Hematopoietic multipotent progenitor cell treated with erythropoietin and hydrocortisone succinate and interleukin-3 and kit ligand, for 17 days (in vitro differentiated cells): Measurements from ENCODE around the gene MOB1B.
"Not testable (repeated sequence)": the region's sequence is repeated elsewhere in the genome, so short reads cannot be mapped to it uniquely, and the experiment has no call there.

Source experiments
- DNase-seq: peaks from one replicate; pipeline ENCODE4 v3.0.0-alpha.2; 2015; ENCODE audit warnings: low spot score

Gene MOB1B

DNA sequence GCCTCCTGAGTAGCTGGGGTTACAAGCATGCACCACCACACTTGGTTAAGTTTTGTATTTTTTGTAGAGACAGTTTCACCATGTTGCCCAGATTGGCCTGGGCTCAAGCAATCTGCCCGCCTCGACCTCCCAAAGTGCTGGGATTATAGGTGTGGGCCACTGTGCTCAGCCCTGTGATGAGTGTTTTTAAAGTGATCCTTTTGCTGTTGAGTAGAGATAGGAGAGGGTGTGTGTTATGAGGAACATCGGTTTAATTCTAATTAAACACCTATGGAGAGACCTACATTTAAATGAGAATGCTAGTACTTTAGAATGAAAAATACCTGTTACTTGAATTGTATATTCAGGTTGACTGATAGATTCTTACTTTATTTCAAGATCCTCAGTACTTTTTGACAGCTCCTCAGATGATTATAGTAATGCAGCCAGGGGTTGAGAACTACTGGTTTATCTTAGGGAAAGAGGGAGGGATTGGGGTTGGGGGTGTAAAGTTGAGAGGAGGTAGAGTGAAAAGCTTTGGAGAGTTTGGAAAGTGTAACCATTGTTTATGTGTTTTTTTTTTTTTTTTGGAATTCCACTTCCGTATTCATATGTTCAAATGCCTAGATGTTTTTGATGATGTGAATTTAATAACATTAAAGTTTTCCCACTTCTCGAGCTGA lies 54.5 kb downstream of the MOB1B start:
- DNase-seq: peak; percentile 64

DNA sequence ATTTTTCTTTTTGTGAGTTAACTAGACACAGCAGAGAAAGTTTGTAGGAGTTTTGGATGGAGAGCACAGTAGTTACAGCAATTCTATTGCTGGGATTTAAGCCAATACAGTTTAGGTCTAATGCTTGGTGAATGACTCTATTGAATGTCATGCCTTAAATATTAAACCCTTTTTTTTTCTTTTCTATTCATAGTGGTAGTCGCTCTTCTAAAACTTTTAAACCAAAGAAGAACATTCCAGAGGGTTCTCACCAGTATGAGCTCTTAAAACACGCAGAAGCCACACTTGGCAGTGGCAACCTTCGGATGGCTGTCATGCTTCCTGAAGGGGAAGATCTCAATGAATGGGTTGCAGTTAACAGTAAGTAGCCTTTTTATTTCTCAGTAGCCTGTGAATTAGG lies 56.5 kb downstream of the MOB1B start:
- DNase-seq: no peak

DNA sequence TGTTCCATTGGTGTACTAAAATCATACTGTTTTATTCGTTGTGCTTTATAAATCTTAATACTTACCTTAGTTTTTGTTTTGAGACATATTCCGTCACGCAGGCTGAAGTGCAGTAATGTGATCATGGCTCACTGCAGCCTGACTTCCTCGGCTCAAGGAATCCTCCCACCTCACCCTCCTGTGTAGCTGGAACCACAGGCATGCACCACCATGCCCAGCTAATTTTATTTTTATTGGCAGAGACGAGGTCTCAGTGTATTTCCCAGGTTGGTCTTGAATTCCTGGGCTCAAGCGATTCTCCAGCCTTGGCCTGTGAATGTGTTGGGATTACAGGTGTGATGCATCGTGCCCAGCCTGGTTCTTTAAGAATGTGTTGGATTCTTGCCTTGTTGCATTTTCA lies 66.9 kb downstream of the MOB1B start:
- no peak for DNase-seq

DNA sequence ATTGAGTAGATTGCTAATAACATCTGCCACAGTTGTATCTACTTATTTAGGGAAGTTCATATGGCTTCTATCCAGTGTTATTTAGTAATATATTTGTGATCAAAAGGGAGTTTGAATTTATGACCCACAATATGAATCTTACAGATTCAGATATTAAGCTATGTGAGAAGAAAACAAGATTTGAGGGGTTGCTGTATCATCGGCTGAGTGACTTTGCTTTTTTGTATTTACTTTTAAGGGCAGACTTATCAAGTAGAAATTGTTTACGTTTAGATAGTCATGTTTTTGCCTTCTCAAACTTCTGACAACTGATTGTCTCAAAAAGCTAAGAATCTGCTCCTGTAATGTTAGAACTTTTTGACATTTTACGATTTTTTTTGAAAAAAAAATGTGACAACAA lies 74.1 kb downstream of the MOB1B start:
- peak; percentile 90 for DNase-seq

DNA sequence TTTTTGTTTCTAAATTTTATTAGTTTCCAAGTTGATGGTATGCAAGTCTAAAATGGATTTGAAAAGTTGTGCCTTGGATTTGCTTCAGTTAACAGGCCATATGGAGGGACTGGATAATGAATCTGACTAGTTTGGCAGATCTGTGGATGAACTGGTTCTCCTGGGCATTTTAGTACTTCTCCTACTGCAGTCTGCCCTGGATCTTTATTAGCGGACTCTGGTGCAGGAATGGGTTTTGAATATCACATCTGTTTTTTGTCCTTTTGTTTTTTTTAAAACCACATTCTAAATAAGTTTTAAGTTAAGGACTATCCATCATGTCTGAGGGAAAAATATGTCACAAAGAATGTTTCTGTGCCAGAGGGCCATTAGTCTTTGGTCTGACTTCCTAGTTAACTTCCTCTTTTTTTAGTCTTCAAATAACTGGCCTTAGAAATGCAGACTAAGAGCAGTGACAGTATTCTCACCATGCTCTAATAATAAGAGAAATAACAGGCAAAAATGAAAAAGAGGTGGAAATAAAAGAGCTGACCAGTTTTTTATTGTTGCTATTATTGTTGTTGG lies 77.4 kb downstream of the MOB1B start:
- no peak for DNase-seq

DNA sequence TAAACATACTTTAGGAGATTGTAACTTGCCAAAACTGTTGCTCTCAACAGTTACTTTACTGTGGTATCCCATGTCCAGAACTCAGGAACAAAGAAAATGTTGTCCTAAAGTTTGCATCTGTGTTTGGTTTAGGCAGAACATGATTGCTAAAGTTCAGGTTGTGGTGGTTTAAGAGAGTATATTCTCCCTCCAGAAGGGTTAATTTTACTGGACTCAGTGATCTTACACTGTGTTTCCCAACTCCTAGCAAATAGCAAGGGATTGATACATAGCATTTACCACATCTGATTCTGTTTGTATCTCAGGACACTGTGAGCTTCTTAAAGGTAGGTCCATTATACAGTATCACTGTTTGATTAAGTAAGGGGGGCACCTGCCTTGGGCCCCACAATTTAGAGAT lies 78.0 kb downstream of the MOB1B start:
- DNase-seq: no peak

DNA sequence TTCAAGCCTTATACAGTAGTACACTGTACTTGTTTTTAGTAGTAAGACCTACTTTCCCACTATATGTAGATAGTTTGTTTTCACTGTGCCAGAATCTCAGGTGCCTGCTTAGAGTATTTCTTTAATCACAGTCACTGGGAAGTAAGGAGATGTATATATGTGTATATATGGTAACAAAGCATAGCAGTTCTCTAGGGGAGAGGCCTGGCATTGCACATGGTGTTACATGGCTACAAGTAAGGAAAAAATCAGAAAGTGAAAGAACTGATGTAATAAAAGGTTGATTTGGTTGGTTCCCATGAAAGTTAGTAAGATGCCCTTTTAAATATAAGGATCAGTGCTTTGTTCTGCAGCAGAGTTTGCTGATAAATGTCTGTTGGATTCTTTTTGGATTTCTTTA lies 81.9 kb downstream of the MOB1B start:
- no peak for DNase-seq

DNA sequence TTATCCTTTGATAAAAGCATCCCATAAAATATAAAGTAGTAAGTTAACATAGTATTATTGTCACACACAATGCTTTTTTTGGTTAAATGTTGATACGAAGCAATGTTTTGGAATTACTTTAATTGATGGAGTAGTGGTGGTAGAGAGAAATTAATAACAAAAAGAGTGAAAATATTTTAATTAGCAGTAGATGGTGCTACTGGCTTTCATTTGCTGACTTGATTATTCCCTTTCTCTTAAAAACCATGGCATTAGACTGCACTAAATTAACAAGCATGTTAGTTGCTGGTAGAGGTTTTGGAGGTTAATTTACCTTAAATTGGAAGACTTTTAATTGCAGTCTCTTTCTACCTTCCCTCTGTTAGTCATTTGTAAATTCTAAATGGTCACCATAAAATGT lies 82.4 kb downstream of the MOB1B start:
- no peak for DNase-seq

DNA sequence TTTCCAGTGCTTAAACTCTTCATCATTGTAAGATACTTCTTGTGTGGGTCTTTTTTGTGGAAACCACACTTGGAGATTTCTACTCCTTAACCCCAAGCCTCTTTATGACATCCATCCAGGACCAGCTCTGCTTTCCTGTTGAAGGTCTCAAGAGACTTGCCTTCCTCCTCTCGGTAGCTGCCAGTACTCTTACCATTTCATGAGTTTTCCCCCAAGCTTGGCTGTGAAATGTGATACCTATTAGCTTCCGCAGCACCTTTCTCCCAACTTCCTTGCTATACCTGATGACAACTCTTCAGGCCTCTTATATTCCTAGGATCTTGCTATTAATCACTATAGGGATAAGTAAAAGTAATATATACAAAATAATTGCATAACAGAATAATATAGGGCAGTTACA lies 89.4 kb downstream of the MOB1B start:
- DNase-seq: no peak

DNA sequence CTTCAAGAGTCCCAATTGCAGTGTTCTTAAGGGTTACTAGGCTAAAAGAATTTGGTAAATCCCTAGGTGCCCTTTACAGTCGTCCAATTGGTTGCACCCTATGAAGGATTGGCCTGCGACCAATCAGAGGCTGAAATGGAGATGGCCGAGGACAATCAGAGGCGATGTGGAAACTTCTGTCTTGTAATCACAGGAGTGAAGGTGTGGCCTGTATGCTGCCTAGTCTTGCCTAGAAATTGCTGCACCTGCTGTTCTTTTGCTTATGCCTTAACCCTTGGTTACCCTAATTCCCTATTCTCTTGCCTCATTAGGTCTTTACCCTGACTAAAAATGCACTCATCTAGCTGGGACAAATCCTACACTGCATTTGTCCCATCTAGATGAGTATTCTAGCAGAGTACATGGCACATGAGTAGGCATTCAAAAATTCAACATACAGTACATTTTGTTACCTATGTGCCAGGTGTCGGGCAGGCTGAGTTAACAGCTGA lies 90.3 kb downstream of the MOB1B start:
- DNase-seq: no peak

DNA sequence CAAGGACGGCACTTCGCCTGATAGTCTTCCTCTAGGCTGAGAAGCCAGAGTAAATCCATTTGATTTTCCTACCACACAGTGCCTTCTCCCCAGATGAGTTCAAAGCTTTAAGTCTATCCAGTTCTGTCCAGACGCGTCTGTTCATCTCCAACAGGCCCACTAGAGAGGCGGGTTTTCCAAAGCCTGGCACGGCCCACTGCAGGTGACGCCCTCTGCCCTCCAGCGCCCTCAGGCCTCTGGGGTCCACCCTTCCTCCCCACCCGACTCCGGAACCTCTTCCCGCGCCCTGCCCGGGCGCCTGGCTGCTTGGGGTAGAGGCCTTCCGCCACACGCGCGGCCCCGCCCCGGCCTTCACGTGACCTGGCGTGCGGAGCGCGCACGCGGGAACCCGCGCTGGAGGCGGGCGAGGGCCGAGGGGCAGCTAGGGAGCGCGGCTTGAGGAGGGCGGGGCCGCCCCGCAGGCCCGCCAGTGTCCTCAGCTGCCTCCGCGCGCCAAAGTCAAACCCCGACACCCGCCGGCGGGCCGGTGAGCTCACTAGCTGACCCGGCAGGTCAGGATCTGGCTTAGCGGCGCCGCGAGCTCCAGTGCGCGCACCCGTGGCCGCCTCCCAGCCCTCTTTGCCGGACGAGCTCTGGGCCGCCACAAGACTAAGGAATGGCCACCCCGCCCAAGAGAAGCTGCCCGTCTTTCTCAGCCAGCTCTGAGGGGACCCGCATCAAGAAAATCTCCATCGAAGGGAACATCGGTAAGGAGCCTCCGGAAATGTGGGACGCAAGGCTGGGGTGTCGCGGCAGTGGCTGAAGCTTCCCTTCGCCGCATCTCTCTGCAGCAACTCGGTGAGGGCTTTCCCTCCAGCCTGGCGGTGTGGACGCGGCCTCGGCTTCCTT lies 91.3 kb downstream of the MOB1B start, which contains the start of gene DCK:
DCK (plus strand) TSS at position 469 of the 888 bp plus-strand sequence; CDS start at position 656, 187 bp downstream.
- DNase-seq: peak; percentile 93

DNA sequence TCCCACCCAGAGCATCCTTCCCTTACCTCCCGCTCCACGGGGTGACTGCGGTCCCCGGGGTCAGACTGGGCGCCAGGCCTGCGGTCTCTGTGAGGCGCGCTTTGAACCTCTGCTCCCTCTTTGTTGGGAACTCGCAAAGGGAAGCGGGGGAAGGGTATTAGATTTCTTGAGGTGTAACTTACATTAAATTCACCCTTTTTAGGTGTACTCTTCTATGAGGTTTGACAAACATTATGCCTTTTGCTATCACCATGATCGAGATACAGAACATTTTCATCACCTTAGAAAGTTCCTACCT lies 91.8 kb downstream of the MOB1B start:
- DNase-seq: no peak

DNA sequence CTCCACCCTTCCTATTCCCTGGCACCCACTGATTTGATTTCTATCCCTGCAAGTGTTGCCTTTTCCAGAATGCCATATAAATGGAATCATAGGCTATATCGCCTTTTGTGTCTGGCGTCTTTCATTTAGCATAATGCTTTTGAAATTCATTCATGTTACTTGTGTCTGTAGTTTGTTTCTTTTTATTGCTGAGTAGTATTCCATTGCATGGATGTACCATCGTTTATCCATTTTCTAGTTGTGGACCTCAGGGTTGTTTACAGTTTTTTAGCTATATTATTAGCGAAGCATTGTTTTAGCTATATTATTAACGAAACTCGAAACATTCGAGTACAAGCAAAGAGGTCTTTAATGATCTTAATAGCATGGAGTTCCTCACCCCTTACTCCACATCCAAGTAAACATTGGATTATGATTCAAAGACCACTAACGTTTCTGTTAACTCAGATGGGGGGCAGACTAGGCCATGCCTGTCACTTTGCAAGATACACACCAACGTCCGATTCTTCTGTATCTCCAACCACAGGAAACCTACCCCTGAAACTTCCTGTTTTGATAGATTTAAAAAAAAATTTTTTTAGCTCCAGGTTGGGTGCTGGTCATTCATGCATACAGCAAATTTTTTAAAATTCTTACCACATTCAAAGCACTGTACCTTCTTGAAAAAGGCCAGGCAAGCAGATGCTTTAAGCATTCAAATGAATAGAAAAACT lies 92.4 kb downstream of the MOB1B start:
- DNase-seq: peak; percentile 51

DNA sequence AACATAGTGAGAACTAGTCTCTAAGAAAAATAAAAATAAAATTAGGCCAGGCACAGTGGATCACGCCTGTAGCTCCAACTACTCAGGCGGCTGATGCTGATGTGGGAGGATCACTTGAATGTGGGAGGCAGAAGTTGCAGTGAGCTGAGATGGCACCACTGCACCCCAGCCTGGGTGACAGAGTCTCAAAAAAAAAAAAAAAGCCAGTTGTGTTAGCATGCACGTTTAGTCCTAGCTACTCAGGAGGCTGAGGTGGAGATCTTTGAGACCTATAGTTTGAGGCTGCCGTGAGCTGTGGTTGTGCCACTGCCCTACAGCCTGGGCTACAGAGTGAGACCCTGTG lies 93.8 kb downstream of the MOB1B start:
- peak; percentile 72 for DNase-seq

DNA sequence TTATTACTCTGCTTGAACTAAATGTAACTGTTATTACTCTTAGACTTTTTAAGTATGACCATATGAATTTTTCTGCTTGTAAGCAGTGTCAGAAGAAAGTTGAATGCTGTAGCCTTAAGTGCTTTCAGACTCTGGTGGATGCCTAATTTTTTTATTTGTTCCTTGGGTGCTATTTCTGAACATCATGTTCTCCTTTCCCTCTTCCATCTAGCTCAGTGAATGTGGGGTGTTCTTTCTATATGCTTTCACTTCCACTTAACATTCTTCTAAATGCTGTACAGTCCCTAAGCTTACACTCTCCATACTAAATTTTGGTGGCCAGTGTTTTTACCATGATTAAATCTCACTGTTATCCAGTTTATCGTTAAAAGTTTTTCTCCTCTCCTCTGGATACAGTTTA lies 94.9 kb downstream of the MOB1B start:
- peak; percentile 61 for DNase-seq

DNA sequence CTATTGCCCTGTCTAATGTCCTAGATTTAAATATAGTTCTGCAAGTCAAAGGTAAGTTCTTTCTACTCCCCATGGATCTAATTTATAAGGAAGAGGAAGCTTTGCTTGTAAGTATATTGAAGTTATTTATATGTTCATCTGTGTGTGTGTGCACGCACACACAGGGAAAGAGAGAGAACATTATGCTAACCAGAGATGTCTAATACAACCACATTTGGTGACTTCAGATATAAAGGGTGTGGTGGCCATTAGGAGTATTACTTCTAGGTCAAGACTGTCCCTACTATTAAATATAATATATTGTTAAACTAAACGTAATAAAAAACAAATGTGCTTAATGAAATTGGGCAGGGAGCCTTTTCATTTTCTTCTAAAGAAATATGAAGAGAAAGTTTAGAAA lies 95.4 kb downstream of the MOB1B start:
- peak; percentile 75 for DNase-seq

DNA sequence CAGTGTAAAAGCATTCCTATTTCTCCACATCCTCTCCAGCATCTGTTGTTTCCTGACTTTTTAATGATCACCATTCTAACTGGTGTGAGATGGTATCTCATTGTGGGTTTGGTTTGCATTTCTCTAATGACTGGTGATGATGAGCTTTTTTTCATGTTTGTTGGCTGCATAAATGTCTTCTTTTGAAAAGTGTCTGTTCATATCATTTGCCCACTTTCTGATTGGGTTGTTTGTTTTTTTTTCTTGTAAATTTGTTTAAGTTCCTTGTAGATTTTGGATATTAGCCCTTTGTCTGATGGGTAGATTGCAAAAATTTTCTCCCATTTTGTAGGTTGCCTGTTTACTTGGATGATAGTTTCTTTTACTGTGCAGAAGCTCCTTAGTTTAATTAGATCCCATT lies 97.5 kb downstream of the MOB1B start:
- not testable (repeated sequence) for DNase-seq

DNA sequence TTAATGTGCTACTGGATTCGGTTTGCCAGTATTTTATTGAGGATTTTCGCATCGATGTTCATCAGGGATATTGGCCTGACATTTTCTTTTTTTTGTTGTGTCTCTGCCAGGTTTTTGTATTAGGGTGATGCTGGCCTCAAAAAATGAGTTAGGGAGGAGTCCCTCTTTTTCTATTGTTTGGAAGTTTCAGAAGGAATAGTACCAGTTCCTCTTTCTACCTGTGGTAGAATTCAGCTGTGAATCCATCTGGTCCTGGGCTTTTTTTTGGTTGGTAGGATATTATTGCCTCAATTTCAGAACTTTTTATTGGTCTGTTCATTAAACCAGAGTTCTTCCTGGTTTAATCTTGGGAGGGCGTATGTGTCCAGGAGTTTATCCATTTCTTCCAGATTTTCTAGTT lies 99.2 kb downstream of the MOB1B start:
- DNase-seq: not testable (repeated sequence)

DNA sequence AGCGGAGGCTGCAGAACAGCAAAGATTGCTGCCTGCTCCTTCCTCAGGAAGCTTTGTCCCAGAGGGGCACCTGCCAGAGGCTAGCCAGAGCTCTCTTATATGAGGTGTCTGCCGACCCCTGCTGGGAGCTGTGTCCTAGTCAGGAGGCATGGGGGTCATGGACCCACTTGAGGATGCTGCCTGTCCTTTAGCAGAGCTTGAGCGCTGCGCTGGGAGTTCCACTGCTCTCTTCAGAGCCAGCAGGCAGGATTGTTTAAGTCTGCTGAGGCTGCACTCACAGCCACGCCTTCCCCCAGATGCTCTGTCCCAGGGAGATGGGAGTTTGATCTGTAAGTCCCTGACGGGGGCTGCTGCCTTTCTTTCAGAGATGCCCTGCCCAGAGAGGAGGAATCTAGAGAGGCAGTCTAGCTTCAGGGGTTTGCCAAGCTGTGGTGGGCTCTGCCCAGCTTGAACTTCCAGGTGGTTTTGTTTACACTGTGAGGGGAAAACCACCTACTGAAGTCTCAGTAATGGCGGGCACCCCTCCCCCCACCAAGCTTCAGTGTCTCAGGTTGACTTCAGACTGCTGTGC lies 102.2 kb downstream of the MOB1B start:
- DNase-seq: peak; percentile 38

DNA sequence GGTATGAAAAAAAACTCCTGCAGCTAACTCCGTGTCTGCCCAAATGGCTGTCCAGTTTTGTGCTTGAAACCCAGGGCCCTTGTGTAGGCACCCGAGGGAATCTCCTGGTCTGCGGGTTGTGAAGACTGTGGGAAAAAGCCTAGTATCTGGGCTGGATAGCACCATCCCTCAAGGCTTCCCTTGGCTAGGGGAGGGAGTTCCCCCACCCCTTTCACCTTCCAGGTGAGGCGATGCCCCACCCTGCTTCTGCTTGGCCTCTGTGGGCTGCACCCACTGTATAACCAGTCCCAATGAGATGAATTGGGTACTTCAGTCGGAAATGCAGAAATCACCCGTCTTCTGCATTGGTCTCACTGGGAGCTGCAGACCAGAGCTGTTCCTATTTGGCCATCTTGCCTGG lies 102.9 kb downstream of the MOB1B start:
- DNase-seq: not testable (repeated sequence)

DNA sequence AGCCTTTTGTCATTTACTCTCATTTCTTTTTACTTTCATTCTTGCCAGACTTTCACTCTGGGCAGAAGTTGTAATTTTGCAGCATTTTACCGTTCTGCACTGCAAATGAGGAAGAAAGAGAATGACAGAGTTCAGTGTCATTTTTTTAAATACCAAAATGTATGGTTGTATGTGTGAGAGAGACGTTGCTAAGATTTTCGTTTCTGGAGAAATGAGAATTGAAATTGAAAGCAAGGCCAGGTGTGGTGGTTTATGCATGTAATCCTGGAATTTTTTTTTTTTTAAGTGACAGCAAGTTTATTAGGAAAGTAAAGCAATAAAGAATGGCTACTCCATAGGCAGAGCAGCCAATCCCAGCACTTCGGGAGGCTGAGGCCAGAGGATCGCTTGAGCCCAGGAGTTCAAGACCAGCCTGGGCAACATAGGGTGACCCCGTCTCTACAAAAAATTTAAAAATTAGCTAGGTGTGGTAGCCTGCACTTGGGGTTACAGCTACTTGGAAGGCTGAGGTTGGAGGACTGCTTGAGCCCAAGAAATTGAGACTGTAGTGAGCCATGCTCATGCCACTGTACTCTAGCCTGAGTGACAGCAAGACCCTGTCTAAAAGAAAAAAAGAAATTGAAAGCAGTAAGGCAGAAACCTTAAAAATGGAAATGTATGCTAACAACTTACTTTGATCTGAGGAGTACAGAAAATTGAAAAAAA lies 104.2 kb downstream of the MOB1B start:
- no peak for DNase-seq

DNA sequence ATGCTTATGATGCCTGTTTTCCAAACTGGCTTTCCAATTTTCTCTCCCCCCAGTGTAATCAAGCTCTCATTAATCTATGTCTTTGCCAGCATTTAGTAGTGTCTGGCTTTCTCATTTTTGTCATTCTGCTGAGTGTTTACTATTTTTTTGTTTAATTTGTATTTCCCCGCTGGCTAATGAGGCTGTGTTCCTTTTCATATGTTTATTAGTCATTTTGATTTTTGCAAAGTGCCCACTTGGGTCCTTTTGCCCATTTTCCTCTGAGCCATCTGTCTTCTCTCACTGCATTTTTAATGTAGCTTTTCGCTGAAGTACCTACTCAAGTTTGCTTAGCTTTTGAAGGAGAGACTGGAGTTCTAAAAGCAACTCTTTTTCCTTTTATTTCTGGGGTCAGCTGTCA lies 106.0 kb downstream of the MOB1B start:
- no peak for DNase-seq
